HepG2 (cell line): ENCODE results near the gene IL21R. TPM values are rescaled to one million over a fixed set of nuclear protein-coding genes. Genes with fewer than 3 reads are reported as not detected.
A peak's percentile ranks its signal among the peaks of the same experiment; 100 is the strongest.

Experiments
- ELF3 ChIP-seq: IDR thresholded peaks from 2 replicates; pipeline ENCODE4 v1.6.1; 2016; ENCODE audit warnings: missing genetic modification reagents, missing compliant biosample characterization
- MBD4 ChIP-seq: IDR thresholded peaks from 2 replicates; pipeline ENCODE4 v1.6.1; 2012; ENCODE audit warnings: low read length, inconsistent platforms, borderline replicate concordance
- NKX3-1 ChIP-seq: sonication (generic); formaldehyde crosslinking; IDR thresholded peaks from 2 replicates; pipeline ENCODE4 v1.5.0; 2020; ENCODE audit warnings: missing genetic modification reagents
- RFX5 ChIP-seq: IDR thresholded peaks from 2 replicates; pipeline ENCODE4 v1.6.1; 2011; ENCODE audit warnings: low read depth, low read length, improper control_type of control experiment
- SOX13 ChIP-seq, 3 experiments: fragments of 450-650 bp in 1 of 3; sonication (generic) in 1 of 3; formaldehyde crosslinking in 1 of 3; IDR thresholded peaks in 2 of 3; conservative IDR thresholded peaks in 1 of 3; 2 replicates each; pipeline versions ENCODE4 v1.5.0 to v1.6.1; 2016 to 2020; ENCODE audit warnings: antibody characterized with exemption in 1 of 3, mild to moderate bottlenecking in 1 of 3, missing compliant biosample characterization in 1 of 3, missing genetic modification reagents in 1 of 3, moderate library complexity in 1 of 3
- ZNF264 ChIP-seq: sonication (generic); formaldehyde crosslinking; IDR thresholded peaks from 2 replicates; pipeline ENCODE4 v1.4.0; 2020; ENCODE audit warnings: missing genetic modification reagents
- ZNF557 ChIP-seq: sonication (generic); formaldehyde crosslinking; IDR thresholded peaks from 2 replicates; pipeline ENCODE4 v1.4.0; 2020; ENCODE audit warnings: missing genetic modification reagents
- ZNF678 ChIP-seq: sonication (generic); formaldehyde crosslinking; IDR thresholded peaks from 2 replicates; pipeline ENCODE4 v1.4.0; 2020; ENCODE audit warnings: mild to moderate bottlenecking, missing genetic modification reagents
- ZNF879 ChIP-seq: sonication (generic); formaldehyde crosslinking; IDR thresholded peaks from 2 replicates; pipeline ENCODE4 v1.8.1; 2023; ENCODE audit warnings: missing genetic modification reagents
- polyA plus RNA-seq, 8 experiments: library from polyadenylated mRNA; depleted of rRNA in 3 of 8; stranded (reverse) in 7 of 8; unstranded in 1 of 8; fragments of >200 nt; fragmentation: Illumina TruSeq in 4 of 8; extraction: Trizol in 4 of 8; gene quantifications; 2 replicates each; pipeline versions ENCODE4 v1.2.1 to v1.2.3, GENCODE V29; 2011 to 2016; ENCODE audit warnings: low read depth in 4 of 8, missing spikeins in 1 of 8, mixed read lengths in 1 of 8; ENCODE audit not compliant: insufficient read depth in 1 of 8
- total RNA-seq, 5 experiments: library from RNA; depleted of rRNA; stranded (reverse); fragments of >200 nt; fragmentation: Illumina TruSeq; extraction: Trizol; gene quantifications; 2 replicates each; pipeline ENCODE4 v1.2.3, GENCODE V29; 2016; ENCODE audit warnings: low read depth in 1 of 5
- TF ChIP-seq, protein P1 (sequence below): sonication (generic); formaldehyde crosslinking; IDR thresholded peaks from 2 replicates; pipeline ENCODE4 v1.4.0; 2020; ENCODE audit warnings: mild to moderate bottlenecking, missing genetic modification reagents
- TF ChIP-seq, protein P2 (sequence below): sonication (generic); formaldehyde crosslinking; IDR thresholded peaks from 2 replicates; pipeline ENCODE4 v1.5.1; 2020; ENCODE audit warnings: missing genetic modification reagents, mild to moderate bottlenecking, borderline replicate concordance
- TF ChIP-seq, protein P3 (sequence below): sonication (generic); formaldehyde crosslinking; conservative IDR thresholded peaks from 2 replicates; pipeline ENCODE4 v1.8.0; 2022; ENCODE audit warnings: mild to moderate bottlenecking, moderate library complexity, missing genetic modification reagents
- TF ChIP-seq, protein P4 (sequence below): sonication (generic); formaldehyde crosslinking; IDR thresholded peaks from 2 replicates; pipeline ENCODE4 v1.4.0; 2020; ENCODE audit warnings: missing genetic modification reagents, mild to moderate bottlenecking, borderline replicate concordance

IL21R gene
- total and polyA plus RNA-seq, 2 of the 13 experiments (the other 11 are each of a cell fraction or from before 2014, with no cell fraction given), result 0.49 to 0.64 TPM

DNA sequence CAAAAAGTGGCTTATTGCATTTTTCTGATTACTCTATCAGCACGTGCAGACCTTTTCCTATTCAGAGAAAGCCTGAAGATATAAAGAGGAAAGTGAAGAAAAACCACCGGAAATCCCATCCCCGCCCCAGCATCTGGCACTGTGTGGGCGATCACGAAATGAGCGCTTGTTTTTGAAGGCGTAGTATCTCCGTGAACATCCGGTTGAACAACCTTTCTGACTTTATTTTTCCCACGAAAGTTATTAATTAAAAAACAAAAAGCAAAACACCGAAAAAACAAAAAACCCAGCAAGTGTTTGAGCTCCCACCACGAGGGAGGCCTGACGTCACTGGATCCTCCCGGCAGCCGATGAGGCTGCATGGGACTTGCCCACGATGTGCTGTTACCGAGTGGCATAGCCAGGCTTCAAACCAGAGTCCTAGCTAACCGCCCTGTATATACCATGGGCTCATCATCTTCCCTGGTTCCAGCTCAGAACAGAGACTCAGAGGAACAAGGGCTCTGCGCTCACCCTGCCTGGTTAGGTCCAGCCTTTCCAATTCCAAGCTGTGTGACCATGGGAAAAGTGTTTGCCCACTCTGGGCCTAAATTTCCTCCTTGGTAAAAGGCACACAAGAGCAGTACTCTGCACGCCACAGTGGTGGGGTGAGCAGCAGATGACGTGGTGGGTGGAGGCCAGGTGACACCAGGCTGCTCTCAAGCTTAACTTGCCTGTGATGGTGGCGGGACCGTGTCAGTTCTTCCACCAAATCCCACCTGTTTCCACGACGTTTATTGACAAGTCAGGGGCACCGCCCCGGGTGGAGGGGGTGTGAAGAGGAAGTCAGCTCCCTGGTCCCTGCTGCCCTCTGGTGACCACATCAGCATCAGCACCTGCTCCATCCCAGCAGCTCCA lies 34.3 kb upstream of the IL21R start (continued):
- TF ChIP-seq, protein P1, sequence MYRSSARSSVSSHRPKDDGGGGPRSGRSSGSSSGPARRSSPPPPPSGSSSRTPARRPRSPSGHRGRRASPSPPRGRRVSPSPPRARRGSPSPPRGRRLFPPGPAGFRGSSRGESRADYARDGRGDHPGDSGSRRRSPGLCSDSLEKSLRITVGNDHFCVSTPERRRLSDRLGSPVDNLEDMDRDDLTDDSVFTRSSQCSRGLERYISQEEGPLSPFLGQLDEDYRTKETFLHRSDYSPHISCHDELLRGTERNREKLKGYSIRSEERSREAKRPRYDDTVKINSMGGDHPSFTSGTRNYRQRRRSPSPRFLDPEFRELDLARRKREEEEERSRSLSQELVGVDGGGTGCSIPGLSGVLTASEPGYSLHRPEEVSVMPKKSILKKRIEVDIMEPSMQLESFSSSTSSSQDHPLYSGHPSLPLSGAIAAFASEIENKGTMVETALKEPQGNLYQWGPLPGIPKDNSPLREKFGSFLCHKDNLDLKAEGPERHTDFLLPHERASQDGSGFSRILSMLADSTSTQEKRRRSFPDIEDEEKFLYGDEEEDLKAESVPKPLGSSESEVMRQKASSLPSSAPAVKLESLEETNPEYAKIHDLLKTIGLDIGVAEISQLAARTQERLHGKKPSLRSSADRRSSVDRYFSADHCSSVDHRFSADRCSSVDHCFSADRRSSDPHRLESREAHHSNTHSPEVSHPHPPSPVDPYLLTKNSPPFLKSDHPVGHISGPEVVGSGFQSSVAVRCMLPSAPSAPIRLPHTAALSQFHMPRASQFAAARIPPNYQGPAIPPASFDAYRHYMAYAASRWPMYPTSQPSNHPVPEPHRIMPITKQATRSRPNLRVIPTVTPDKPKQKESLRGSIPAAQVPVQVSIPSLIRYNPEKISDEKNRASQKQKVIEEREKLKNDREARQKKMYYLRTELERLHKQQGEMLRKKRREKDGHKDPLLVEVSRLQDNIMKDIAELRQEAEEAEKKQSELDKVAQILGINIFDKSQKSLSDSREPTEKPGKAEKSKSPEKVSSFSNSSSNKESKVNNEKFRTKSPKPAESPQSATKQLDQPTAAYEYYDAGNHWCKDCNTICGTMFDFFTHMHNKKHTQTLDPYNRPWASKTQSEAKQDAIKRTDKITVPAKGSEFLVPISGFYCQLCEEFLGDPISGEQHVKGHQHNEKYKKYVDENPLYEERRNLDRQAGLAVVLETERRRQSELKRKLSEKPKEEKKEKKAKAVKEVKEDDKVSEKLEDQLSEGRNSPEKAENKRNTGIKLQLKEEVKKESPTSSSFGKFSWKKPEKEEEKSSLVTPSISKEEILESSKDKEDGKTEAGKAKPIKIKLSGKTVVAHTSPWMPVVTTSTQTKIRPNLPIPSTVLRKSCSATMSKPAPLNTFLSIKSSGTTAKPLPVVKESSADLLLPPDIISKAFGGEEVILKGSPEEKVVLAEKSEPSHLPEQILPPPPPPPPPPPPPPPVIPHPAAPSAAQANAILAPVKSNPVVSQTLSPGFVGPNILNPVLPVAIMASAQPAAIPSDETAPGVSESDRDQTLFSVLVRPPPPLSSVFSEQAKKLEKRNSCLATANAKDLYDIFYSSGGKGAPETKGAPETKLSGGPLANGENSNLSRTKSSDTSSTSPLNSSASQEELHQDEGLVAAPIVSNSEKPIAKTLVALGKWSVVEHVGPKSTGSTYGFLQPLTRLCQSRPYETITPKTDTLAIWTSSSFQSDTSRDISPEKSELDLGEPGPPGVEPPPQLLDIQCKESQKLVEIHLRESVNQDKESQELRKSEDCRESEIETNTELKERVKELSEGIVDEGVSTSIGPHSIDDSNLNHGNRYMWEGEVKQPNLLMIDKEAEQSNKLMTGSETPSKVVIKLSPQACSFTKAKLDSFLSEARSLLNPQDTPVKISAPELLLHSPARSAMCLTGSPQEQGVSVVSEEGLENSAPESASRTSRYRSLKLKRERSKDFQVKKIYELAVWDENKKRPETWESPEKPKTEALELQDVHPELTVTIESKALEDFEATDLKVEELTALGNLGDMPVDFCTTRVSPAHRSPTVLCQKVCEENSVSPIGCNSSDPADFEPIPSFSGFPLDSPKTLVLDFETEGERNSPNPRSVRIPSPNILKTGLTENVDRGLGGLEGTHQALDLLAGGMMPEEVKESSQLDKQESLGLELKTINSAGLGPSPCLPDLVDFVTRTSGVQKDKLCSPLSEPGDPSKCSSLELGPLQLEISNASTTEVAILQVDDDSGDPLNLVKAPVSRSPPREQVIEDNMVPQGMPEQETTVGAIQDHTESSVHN (CRISPR knock-in tag), result 0 out of 2 replicates have a peak, but pooled peaks have one; percentile 34
- TF ChIP-seq MBD4 (no peak), SOX13 (IDR thresholded peaks at IDR 0.05) (no peak), SOX13 (CRISPR knock-in tag; conservative IDR thresholded peaks at IDR 0.05 in 1 of 2, IDR thresholded peaks at IDR 0.05 in 1 of 2) (peak in 1 of 2 experiments; percentile 26; a peak in 1 of 4 replicates), ZNF264 (peak; percentile 21; the same call in 1 of the 2 replicates), ELF3 (CRISPR knock-in tag) (peak; percentile 57), NKX3-1 (CRISPR knock-in tag) (no peak), ZNF879 (CRISPR knock-in tag) (no peak), ZNF678 (CRISPR knock-in tag) (0 out of 2 replicates have a peak, but pooled peaks have one; percentile 47), RFX5 (peak; percentile 37; the same call in 1 of the 2 replicates), ZNF557 (CRISPR knock-in tag) (no peak)
- TF ChIP-seq, protein P2, sequence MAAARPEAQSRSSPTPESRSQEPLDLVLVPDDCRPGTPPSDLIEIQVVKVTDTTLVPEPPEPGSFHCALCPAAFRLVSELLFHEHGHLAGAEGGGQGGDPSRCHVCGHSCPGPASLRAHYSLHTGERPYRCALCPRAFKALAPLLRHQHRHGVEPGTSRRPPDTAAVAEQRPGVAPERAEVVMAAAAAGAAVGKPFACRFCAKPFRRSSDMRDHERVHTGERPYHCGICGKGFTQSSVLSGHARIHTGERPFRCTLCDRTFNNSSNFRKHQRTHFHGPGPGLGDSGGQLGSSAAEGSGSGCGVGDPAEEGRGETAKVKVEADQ (CRISPR knock-in tag), result peak; percentile 82; the same call in 1 of the 2 replicates
- TF ChIP-seq, protein P3, sequence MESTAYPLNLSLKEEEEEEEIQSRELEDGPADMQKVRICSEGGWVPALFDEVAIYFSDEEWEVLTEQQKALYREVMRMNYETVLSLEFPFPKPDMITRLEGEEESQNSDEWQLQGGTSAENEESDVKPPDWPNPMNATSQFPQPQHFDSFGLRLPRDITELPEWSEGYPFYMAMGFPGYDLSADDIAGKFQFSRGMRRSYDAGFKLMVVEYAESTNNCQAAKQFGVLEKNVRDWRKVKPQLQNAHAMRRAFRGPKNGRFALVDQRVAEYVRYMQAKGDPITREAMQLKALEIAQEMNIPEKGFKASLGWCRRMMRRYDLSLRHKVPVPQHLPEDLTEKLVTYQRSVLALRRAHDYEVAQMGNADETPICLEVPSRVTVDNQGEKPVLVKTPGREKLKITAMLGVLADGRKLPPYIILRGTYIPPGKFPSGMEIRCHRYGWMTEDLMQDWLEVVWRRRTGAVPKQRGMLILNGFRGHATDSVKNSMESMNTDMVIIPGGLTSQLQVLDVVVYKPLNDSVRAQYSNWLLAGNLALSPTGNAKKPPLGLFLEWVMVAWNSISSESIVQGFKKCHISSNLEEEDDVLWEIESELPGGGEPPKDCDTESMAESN, result 0 out of 2 replicates have a peak, but pooled peaks have one; percentile 24
- TF ChIP-seq, protein P4, sequence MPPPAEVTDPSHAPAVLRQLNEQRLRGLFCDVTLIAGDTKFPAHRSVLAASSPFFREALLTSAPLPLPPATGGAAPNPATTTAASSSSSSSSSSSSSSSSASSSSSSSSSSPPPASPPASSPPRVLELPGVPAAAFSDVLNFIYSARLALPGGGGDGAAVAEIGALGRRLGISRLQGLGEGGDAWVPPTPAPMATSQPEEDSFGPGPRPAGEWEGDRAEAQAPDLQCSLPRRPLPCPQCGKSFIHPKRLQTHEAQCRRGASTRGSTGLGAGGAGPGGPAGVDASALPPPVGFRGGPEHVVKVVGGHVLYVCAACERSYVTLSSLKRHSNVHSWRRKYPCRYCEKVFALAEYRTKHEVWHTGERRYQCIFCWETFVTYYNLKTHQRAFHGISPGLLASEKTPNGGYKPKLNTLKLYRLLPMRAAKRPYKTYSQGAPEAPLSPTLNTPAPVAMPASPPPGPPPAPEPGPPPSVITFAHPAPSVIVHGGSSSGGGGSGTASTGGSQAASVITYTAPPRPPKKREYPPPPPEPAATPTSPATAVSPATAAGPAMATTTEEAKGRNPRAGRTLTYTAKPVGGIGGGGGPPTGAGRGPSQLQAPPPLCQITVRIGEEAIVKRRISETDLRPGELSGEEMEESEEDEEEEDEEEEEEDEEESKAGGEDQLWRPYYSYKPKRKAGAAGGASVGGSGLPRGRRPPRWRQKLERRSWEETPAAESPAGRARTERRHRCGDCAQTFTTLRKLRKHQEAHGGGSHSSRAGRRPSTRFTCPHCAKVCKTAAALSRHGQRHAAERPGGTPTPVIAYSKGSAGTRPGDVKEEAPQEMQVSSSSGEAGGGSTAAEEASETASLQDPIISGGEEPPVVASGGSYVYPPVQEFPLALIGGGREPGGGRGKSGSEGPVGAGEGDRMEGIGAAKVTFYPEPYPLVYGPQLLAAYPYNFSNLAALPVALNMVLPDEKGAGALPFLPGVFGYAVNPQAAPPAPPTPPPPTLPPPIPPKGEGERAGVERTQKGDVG (CRISPR knock-in tag), result no peak
